ENCODE results near the gene SLC22A8. TPM values are rescaled to one million over a fixed set of nuclear protein-coding genes. Genes with fewer than 3 reads are reported as not detected.
A peak's percentile ranks its signal among the peaks of the same experiment; 100 is the strongest.
"Not testable (repeated sequence)": the region's sequence is repeated elsewhere in the genome, so short reads cannot be mapped to it uniquely, and the experiment has no call there.

Gene SLC22A8, protein sequence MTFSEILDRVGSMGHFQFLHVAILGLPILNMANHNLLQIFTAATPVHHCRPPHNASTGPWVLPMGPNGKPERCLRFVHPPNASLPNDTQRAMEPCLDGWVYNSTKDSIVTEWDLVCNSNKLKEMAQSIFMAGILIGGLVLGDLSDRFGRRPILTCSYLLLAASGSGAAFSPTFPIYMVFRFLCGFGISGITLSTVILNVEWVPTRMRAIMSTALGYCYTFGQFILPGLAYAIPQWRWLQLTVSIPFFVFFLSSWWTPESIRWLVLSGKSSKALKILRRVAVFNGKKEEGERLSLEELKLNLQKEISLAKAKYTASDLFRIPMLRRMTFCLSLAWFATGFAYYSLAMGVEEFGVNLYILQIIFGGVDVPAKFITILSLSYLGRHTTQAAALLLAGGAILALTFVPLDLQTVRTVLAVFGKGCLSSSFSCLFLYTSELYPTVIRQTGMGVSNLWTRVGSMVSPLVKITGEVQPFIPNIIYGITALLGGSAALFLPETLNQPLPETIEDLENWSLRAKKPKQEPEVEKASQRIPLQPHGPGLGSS
- not detected for total RNA-seq (2021; fragmentation: NEBNext Ultra II Directional; extraction: Animal tissue kit (Norgen Biotek cat#: 25700))
- long read RNA-seq = 0 reads

DNA sequence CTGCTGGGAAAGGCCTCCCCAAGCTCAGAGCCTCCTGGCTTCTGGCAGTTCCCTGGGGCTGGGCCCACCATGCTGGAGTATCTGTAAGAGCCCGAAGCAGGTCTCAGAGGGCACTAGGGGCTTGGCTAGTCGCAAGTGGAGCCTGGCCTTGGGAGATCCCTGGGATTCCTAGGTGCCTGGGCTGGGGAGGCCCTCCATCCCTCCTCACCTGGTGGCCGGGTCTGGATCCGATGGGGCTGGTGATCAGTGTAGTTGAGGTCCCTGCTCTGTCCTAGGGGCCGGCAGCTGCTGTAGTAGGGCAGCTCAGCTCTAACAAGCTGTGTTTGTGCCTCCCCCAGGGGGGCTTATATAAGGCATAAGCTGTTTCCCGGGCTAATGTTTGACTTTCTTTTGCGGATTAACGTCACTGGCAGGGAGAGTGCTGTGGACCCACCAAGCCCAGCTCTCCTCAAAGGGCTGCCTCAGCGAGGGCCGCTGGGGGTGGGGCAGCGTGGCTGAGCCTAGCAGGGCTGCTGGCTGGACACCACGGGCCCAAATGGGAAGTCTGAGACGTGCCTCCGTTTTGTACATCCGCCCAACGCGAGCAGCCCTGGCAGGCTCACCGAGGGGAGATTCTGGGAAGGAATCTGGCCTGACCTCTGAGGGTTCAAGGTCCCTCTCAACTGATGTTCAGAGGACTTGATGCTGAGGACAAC lies at the start of gene SLC22A8:
Gene SLC22A8, minus strand, starts transcription at position 321 of the 695 bp plus-strand sequence. CDS start 883 bp downstream, outside the sequence.
- no peak for DNase-seq
- Mint-ChIP-seq H3K36me3 (ENCODE audit: low read depth) (no peaks in the 10 kb centered on the region), H3K4me1 (ENCODE audit: low read depth) (no peaks in the 10 kb centered on the region), H3K9me3 (no peaks in the 10 kb centered on the region), H3K4me3 (no peak within 1 kb of the TSS), H3K27me3 (ENCODE audit: insufficient read depth) (peaks cover 33% of the 10 kb centered on the region), H3K27ac (no peak within 1 kb of the TSS)
- TF ChIP-seq, protein P1, sequence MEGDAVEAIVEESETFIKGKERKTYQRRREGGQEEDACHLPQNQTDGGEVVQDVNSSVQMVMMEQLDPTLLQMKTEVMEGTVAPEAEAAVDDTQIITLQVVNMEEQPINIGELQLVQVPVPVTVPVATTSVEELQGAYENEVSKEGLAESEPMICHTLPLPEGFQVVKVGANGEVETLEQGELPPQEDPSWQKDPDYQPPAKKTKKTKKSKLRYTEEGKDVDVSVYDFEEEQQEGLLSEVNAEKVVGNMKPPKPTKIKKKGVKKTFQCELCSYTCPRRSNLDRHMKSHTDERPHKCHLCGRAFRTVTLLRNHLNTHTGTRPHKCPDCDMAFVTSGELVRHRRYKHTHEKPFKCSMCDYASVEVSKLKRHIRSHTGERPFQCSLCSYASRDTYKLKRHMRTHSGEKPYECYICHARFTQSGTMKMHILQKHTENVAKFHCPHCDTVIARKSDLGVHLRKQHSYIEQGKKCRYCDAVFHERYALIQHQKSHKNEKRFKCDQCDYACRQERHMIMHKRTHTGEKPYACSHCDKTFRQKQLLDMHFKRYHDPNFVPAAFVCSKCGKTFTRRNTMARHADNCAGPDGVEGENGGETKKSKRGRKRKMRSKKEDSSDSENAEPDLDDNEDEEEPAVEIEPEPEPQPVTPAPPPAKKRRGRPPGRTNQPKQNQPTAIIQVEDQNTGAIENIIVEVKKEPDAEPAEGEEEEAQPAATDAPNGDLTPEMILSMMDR (IDR thresholded peaks at IDR 0.05) = no peak

DNA sequence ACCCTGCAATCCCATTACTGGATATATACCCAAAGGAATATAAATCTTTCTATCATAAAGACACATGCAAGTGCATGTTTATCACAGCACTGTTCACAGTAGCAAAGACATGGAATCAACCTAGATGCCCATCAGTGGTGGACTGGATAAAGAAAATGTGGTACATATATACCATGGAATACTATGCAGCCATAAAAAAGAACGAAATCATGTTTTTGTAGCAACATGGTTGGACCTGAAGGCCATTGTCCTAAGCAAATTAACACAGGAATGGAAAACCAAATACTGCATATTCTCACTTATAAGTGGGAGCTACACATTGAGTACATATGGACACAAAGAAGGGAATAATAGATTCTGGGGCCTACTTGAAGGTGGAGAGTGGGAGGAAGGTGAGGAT lies 30.6 kb upstream of the SLC22A8 start:
- not testable (repeated sequence) for DNase-seq; H3K36me3 Mint-ChIP-seq (ENCODE audit: low read depth); H3K27me3 Mint-ChIP-seq (ENCODE audit: insufficient read depth); H3K9me3 Mint-ChIP-seq; H3K27ac Mint-ChIP-seq; H3K4me1 Mint-ChIP-seq (ENCODE audit: low read depth); H3K4me3 Mint-ChIP-seq

DNA sequence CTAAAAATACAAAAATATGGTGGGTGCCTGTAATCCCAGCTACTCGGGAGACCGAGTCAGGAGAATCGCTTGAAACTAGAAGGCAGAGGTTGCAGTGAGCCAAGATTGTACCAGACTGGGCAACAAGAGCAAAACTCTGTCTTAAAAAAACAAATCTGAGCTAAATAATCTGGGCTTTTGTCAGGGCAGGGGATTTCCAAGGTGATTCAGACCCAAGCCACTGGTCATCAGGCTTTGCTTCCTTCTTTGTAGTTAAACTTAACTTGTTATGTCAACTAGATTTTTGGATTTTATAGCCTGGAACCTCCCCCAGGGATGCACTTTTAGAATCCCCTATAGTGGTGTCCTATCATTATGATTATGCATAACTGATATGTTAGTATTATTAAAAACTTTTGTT lies 27.0 kb upstream of the SLC22A8 start:
- DNase-seq = no peak
- Mint-ChIP-seq H3K36me3 (ENCODE audit: low read depth) (no peaks in the 10 kb centered on the region), H3K4me1 (ENCODE audit: low read depth) (no peaks in the 10 kb centered on the region), H3K27ac (no peak overlapping the region), H3K9me3 (no peaks in the 10 kb centered on the region; the same call in 1 of the 2 replicates), H3K27me3 (ENCODE audit: insufficient read depth) (peaks cover 9% of the 10 kb centered on the region), H3K4me3 (no peak overlapping the region)
- TF ChIP-seq, protein P1 (IDR thresholded peaks at IDR 0.05) = no peak

DNA sequence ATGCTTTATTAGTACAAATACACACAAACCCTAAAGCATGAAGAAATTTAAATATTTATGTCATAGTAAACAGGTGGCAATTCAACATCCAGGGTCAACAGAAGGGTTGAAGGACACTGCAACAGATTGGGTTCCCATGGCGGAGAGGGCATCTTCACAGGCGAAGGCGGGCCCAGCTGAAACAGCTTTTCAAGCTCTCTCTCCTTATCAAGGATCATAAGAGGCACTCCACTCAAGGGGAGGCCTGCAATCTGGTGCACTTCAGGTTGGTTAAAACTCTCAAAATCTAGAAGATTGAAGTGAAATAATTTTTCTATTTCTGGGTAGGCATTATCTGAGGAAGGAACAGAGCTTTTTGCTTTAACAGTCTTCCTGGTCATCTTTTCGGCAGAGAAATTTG lies 16.8 kb upstream of the SLC22A8 start:
- TF ChIP-seq, protein P1 (IDR thresholded peaks at IDR 0.05) = no peak
- peaks cover 25% of the 10 kb centered on the region for H3K27me3 Mint-ChIP-seq (ENCODE audit: insufficient read depth)
- H3K27ac Mint-ChIP-seq = no peak overlapping the region
- H3K9me3 Mint-ChIP-seq = no peaks in the 10 kb centered on the region
- no peak overlapping the region for H3K4me3 Mint-ChIP-seq
- no peaks in the 10 kb centered on the region for H3K4me1 Mint-ChIP-seq (ENCODE audit: low read depth)
- no peak for DNase-seq
- H3K36me3 Mint-ChIP-seq (ENCODE audit: low read depth) = no peaks in the 10 kb centered on the region

DNA sequence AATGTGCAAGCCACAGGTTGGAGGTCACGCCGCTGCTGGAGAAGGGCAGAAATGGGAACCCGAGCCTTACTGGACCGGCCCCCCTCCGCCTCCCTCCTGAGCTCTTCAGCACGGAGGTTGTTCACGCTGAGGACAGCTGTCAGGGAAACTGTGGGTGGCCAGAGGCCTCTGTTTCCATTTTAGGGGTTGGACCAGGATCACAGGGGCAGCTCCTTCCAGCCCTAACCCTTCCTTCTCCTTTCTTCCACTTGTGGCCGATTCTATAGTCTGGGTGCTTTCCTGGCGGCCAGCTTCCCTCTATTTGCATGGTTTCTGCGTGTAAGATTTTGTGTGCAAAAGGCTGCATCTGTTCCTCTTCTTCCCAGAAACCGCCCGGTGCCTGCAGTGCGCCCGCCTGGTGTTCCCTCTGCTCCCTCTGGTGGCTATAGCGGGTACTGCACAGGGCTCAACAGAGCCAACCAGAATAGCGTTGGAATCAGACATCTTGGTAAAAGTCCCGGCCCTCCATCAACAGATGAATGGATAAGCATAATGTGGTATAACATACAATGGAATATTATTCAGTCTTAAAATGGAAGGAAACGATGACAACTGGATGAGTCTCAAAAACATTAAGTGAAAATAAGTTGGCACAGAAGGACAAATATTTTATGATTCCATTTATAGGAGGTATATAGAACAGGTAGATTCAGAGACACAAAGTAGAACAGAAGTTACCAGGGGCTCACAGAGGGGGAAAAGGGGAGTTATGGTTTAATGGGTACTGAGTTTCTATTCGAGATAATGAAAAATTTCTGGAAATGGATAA lies 8.4 kb upstream of the SLC22A8 start:
- TF ChIP-seq, protein P1 (IDR thresholded peaks at IDR 0.05) = peak; percentile 100
- Mint-ChIP-seq H3K4me1 (ENCODE audit: low read depth) (peaks cover 10% of the 10 kb centered on the region), H3K36me3 (ENCODE audit: low read depth) (no peaks in the 10 kb centered on the region), H3K27ac (no peak overlapping the region), H3K27me3 (ENCODE audit: insufficient read depth) (peaks cover 13% of the 10 kb centered on the region), H3K9me3 (no peaks in the 10 kb centered on the region), H3K4me3 (peak overlapping the region; percentile 59)
- peak; percentile 73 for DNase-seq

Data from HFFc6 (cell line).